ENCODE measurements around the gene KIAA0232. TPM values are rescaled to one million over a fixed set of nuclear protein-coding genes. Genes with fewer than 3 reads are reported as not detected.

The KIAA0232 gene
- polyA plus RNA-seq, 1 donor (not counting 4 experiments of a cell fraction or from before 2014, with no cell fraction given), result 10.0 TPM

GRCh38 chr4:6740347-6740746 lies 42.2 kb upstream of the KIAA0232 start:
- Histone ChIP-seq H3K9me3 (ENCODE audit: control insufficient read depth, low read depth, low read length) (no peaks in the 10 kb centered on the region), H3K9ac (ENCODE audit: control insufficient read depth, extremely low read depth, insufficient read depth, low read length) (no peak overlapping the region), H2AFZ (ENCODE audit: control insufficient read depth, low read length) (no peak overlapping the region), H3K4me2 (ENCODE audit: control insufficient read depth, extremely low read depth, insufficient read depth, low read depth, low read length) (no peak overlapping the region), H4K20me1 (ENCODE audit: control insufficient read depth, extremely low read depth, insufficient read depth, low read length) (no peaks in the 10 kb centered on the region), H3K36me3 (ENCODE audit: control insufficient read depth in 2 of 2, extremely low read depth in 1 of 2, insufficient read depth in 2 of 2, low read length in 2 of 2) (no peaks in the 10 kb centered on the region), H3K27me3 (ENCODE audit: control insufficient read depth, extremely low read depth, insufficient read depth, low read length) (peaks cover 3% of the 10 kb centered on the region), H3K79me2 (ENCODE audit: control insufficient read depth, insufficient read depth, low read length) (no peaks in the 10 kb centered on the region), H3K4me1 (ENCODE audit: control insufficient read depth, extremely low read depth, insufficient read depth, low read length) (no peaks in the 10 kb centered on the region), H3K27ac (ENCODE audit: control insufficient read depth, insufficient read depth, low read length) (no peak overlapping the region), H3K4me3 (ENCODE audit: control insufficient read depth in 2 of 3, extremely low read depth in 1 of 3, insufficient read depth in 2 of 3, low read depth in 1 of 3, low read length in 3 of 3) (no peak overlapping the region), H3K9me1 (ENCODE audit: control insufficient read depth, extremely low read depth, insufficient read depth, low read length) (no peaks in the 10 kb centered on the region)
- DNase-seq (ENCODE audit: low read depth, low spot score), result no peak
- dilution Hi-C loops (cut with MboI; ENCODE audit: extremely low pct_ligation_motif_present, low sequenced_read_pairs), result no loop called here
- no peak for TF ChIP-seq EZH2 (IDR thresholded peaks at IDR 0.05; ENCODE audit: low read length)
- TF ChIP-seq, protein P1, sequence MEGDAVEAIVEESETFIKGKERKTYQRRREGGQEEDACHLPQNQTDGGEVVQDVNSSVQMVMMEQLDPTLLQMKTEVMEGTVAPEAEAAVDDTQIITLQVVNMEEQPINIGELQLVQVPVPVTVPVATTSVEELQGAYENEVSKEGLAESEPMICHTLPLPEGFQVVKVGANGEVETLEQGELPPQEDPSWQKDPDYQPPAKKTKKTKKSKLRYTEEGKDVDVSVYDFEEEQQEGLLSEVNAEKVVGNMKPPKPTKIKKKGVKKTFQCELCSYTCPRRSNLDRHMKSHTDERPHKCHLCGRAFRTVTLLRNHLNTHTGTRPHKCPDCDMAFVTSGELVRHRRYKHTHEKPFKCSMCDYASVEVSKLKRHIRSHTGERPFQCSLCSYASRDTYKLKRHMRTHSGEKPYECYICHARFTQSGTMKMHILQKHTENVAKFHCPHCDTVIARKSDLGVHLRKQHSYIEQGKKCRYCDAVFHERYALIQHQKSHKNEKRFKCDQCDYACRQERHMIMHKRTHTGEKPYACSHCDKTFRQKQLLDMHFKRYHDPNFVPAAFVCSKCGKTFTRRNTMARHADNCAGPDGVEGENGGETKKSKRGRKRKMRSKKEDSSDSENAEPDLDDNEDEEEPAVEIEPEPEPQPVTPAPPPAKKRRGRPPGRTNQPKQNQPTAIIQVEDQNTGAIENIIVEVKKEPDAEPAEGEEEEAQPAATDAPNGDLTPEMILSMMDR (optimal IDR thresholded peaks at IDR 0.05 in 1 of 3, IDR thresholded peaks at IDR 0.05 in 1 of 3, conservative IDR thresholded peaks at IDR 0.05 in 1 of 3; ENCODE audit: extremely low read depth in 1 of 3, insufficient read depth in 2 of 3, low read length in 3 of 3), result no peak
- no peak for FAIRE-seq

DNA sequence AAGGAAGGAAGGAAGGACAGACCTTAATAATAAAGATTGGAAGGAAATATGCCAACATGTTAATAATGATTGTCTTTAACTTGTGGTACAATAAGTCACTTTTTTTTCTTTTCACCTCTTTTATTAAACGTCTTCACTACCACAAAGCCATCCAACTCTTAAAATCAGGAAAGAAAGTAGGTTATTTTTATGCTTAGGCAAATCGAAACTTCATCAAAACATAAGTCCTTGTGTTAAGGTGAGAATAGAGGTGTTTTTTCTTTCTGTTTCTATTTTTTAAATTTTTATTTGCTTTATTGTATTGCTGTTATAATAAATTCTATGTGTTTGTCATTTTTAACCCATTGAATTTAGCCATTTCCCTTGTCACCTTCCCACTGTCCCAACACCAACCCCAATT lies 40.0 kb upstream of the KIAA0232 start:
- no peaks in the 10 kb centered on the region for H3K9me1 ChIP-seq (ENCODE audit: control insufficient read depth, extremely low read depth, insufficient read depth, low read length)
- no peak overlapping the region for H3K9ac ChIP-seq (ENCODE audit: control insufficient read depth, extremely low read depth, insufficient read depth, low read length)
- no peak overlapping the region for H3K4me3 ChIP-seq (ENCODE audit: control insufficient read depth in 2 of 3, extremely low read depth in 1 of 3, insufficient read depth in 2 of 3, low read depth in 1 of 3, low read length in 3 of 3)
- H3K4me1 ChIP-seq (ENCODE audit: control insufficient read depth, extremely low read depth, insufficient read depth, low read length), result peaks cover under 1% of the 10 kb centered on the region
- no peak overlapping the region for H3K4me2 ChIP-seq (ENCODE audit: control insufficient read depth, extremely low read depth, insufficient read depth, low read depth, low read length)
- H3K27ac ChIP-seq (ENCODE audit: control insufficient read depth, insufficient read depth, low read length), result no peak overlapping the region
- TF ChIP-seq, protein P1 (optimal IDR thresholded peaks at IDR 0.05 in 1 of 3, IDR thresholded peaks at IDR 0.05 in 1 of 3, conservative IDR thresholded peaks at IDR 0.05 in 1 of 3; ENCODE audit: extremely low read depth in 1 of 3, insufficient read depth in 2 of 3, low read length in 3 of 3), result no peak
- no peak for TF ChIP-seq EZH2 (IDR thresholded peaks at IDR 0.05; ENCODE audit: low read length)
- no peaks in the 10 kb centered on the region for H3K9me3 ChIP-seq (ENCODE audit: control insufficient read depth, low read depth, low read length)
- dilution Hi-C loops (cut with MboI; ENCODE audit: extremely low pct_ligation_motif_present, low sequenced_read_pairs), result no loop called here
- no peak for DNase-seq (ENCODE audit: low read depth, low spot score)
- H3K36me3 ChIP-seq (ENCODE audit: control insufficient read depth in 2 of 2, extremely low read depth in 1 of 2, insufficient read depth in 2 of 2, low read length in 2 of 2), result no peaks in the 10 kb centered on the region
- no peak for FAIRE-seq
- no peaks in the 10 kb centered on the region for H3K79me2 ChIP-seq (ENCODE audit: control insufficient read depth, insufficient read depth, low read length)
- no peaks in the 10 kb centered on the region for H4K20me1 ChIP-seq (ENCODE audit: control insufficient read depth, extremely low read depth, insufficient read depth, low read length)
- H3K27me3 ChIP-seq (ENCODE audit: control insufficient read depth, extremely low read depth, insufficient read depth, low read length), result peaks cover 11% of the 10 kb centered on the region
- no peak overlapping the region for H2AFZ ChIP-seq (ENCODE audit: control insufficient read depth, low read length)

Measured in keratinocyte (primary cell).